ENCODE measurements around the gene AMBP. TPM values are rescaled to one million over a fixed set of nuclear protein-coding genes. Genes with fewer than 3 reads are reported as not detected.

The AMBP gene
- total RNA-seq, 2 experiments from 2014 or later = not detected

DNA sequence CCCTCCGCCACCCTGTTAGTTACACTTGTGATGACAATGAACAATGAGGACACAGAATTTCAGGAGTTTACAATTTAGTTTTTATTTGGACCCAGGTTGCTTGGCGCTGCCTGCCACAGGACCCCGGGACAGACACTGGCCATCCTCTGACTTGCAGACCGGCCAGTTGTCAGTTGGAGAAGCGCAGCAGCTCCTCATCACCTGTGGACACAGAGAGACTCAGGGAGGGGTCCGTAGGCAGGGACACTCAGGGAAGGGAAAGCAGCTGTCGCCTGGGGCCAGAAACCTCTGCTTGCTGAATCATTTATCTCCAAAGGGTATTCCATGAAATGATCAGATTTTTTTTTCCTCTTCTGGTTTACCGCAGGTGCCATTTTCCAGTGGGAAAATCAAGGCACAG is 18.0 kb downstream of the AMBP start:
- Mint-ChIP-seq H3K9me3 (no peaks in the 10 kb centered on the region), H3K27me3 (peaks cover 4% of the 10 kb centered on the region), H3K36me3 (no peaks in the 10 kb centered on the region), H3K4me3 (no peak overlapping the region), H3K27ac (no peak overlapping the region), H3K4me1 (ENCODE audit: low read depth) (no peaks in the 10 kb centered on the region)
- no peak for DNase-seq
- intact Hi-C loops (cut with micrococcal nuclease) = no loop called here
- CTCF ChIA-PET = interaction anchor here (1.8 kb wide), 1 partner anchor 22 kb away, joined by 6 read pairs; no protein-coding TSS in a partner anchor
- POLR2A ChIA-PET = no interaction called here

DNA sequence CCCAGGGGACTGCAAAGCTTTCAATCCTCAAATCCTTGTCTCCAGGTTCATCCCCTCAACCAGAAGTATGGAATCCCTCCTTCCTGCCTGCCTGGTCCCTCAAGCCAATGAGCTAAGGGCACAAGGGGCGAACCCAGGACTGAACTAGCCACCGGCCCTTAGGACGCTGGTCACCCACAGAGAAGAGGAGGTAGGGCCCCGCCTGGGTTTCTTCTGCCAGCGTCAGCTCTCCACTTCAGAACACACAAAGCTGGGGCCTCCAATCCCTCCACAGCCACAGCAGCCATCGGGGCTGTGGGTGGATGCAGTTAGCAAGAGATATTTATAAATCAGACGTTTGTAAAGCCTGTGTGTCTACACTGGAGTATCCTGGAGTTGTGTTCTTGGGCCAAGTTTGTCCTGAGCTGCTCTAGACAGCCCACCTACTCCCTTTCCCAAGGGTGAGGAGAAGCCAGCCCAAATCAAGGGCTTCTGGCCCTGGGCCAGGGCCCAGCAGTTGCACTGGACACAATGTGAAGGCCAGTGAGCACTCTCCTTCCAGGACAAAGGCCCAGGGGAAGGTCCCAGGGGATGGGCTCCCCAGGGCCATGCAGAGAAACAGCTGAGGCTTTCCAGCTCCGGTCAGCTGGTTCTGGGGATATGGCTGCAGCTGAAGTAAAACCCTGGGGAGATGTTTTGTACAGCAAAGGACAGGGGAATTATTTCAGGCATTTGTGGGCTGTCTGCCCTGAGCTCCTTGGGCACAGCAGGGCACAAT is 18.9 kb downstream of the AMBP start:
- no peak overlapping the region for H3K4me3 Mint-ChIP-seq

DNA sequence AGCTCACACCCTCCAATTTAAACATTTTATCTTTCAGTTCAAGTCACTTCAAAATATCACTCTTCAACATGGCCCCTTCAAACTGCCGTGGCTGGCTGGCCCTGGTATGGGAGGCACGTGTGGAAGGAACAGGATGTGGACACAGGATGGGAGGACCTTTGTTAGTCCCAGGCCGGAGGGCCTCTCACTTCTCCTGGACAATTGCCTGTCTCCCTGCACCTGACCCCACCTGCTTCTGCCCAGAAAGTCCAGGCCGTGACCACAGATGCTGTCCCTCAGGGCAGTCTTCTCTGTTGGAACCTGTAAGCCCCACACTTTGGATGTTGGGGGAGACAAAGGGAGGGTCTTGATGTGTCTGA is 19.4 kb downstream of the AMBP start:
- no peak overlapping the region for H3K27ac Mint-ChIP-seq
- H3K4me3 Mint-ChIP-seq = no peak overlapping the region
- DNase-seq = no peak
- no peaks in the 10 kb centered on the region for H3K9me3 Mint-ChIP-seq
- ChIA-PET CTCF (interaction anchor here (1.6 kb wide), 1 partner anchor 24 kb away, joined by 5 read pairs; no protein-coding TSS in a partner anchor), POLR2A (no interaction called here)
- no peaks in the 10 kb centered on the region for H3K36me3 Mint-ChIP-seq
- no peaks in the 10 kb centered on the region for H3K4me1 Mint-ChIP-seq (ENCODE audit: low read depth)
- peaks cover 4% of the 10 kb centered on the region for H3K27me3 Mint-ChIP-seq
- intact Hi-C loops (cut with micrococcal nuclease) = no loop called here

More for the DNA sequence above, 18.9 kb downstream of the AMBP start:
- DNase-seq = no peak
- Mint-ChIP-seq H3K27ac (no peak overlapping the region), H3K27me3 (peaks cover 4% of the 10 kb centered on the region), H3K4me1 (ENCODE audit: low read depth) (no peaks in the 10 kb centered on the region), H3K36me3 (no peaks in the 10 kb centered on the region), H3K9me3 (no peaks in the 10 kb centered on the region)
- ChIA-PET CTCF (interaction anchor here (1.8 kb wide), 1 partner anchor 23 kb away, joined by 6 read pairs; no protein-coding TSS in a partner anchor), POLR2A (no interaction called here)
- intact Hi-C loops (cut with micrococcal nuclease) = no loop called here

DNA sequence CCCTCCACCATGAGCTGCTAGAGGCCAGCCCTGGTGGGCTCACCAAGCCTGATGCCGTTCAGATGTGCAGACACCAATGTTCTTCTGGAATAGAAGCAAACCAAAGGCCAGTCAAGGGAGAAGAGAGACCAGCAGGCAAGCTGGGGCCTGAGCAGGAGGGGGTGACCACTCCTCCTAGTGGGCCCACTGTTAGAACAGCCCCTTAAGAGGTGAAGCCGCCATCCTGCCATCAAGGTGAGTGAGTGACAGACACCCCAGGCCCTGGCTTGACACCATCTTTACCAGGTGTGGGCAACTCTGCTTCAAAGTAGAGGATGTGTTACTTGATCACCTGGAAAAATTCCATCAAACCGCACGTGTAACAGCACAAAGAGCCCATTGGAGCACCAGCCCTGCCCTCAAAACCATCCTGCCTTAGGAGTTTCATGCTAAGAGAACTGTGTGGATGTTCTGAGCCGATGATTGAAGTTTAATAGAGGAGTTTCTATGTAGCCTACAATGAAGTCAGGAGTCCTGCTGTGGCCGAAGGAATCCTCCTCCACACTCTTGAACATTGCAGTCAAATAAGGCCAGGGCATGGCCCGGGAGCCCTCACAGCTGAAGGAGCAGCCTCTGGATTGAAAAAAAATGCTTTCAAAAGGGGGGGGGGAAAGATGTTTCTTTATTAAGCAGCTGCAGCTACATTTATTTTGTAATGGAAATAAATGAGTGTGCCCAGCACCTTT is 20.8 kb downstream of the AMBP start:
- H3K27ac Mint-ChIP-seq = no peak overlapping the region
- no peak for DNase-seq
- H3K9me3 Mint-ChIP-seq = no peaks in the 10 kb centered on the region
- no peak overlapping the region for H3K4me3 Mint-ChIP-seq
- CTCF ChIA-PET = interaction anchor here (0.6 to 1.6 kb wide), 3 partner anchors 8 to 25 kb away, joined by 3 to 5 read pairs (median 5); no protein-coding TSS in a partner anchor
- peaks cover 3% of the 10 kb centered on the region for H3K27me3 Mint-ChIP-seq
- no peaks in the 10 kb centered on the region for H3K36me3 Mint-ChIP-seq
- H3K4me1 Mint-ChIP-seq (ENCODE audit: low read depth) = no peaks in the 10 kb centered on the region
- POLR2A ChIA-PET = no interaction called here
- intact Hi-C loops (cut with micrococcal nuclease) = no loop called here

DNA sequence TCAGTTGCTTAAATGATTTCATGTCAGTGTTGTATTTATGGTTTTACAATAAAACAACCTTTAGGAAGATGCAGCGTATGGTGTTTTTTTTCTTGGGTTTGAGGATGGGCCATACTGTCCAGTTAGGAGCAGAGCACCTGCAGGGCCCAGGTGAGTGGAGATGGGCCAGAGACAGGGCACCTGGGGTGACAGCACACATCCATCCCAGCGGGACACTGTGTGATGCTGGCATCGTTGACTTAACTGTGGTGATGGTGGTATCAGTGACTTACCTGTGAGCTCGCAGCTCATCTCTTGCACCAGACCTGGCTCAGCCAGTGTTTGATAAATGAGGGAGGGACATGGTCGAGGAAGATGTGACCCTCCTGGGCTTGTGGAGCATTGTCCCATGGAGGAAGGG is 21.6 kb downstream of the AMBP start:
- CTCF ChIA-PET = no interaction called here
- no peaks in the 10 kb centered on the region for H3K9me3 Mint-ChIP-seq
- POLR2A ChIA-PET = no interaction called here
- no peaks in the 10 kb centered on the region for H3K36me3 Mint-ChIP-seq
- H3K4me3 Mint-ChIP-seq = no peak overlapping the region
- intact Hi-C loops (cut with micrococcal nuclease) = no loop called here
- H3K27me3 Mint-ChIP-seq = no peaks in the 10 kb centered on the region
- no peak for DNase-seq
- no peak overlapping the region for H3K27ac Mint-ChIP-seq
- no peaks in the 10 kb centered on the region for H3K4me1 Mint-ChIP-seq (ENCODE audit: low read depth)

DNA sequence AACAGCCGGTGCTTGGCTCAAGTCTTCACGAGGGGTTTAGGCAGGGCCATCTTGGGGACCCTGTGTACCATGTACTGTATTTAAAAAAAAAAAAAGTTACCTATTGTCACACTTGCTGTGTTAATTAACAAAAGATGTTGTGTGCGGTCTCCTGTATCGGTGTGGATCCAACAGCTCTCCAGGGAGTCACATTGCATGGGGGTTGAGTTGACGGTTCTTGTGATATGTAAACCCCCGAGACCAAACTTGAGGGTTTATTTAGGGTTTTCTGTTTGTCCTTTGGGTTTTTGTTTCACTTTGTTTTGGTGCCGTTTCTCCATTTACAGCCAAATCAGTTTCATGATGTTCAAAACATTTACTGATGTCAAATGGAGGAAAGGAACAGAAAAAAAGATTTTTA is 22.2 kb downstream of the AMBP start:
- Mint-ChIP-seq H3K36me3 (no peaks in the 10 kb centered on the region), H3K27ac (no peak overlapping the region), H3K4me3 (no peak overlapping the region), H3K9me3 (no peaks in the 10 kb centered on the region), H3K4me1 (ENCODE audit: low read depth) (no peaks in the 10 kb centered on the region), H3K27me3 (no peaks in the 10 kb centered on the region)
- ChIA-PET POLR2A (no interaction called here), CTCF (no interaction called here)
- intact Hi-C loops (cut with micrococcal nuclease) = no loop called here
- DNase-seq = no peak

DNA sequence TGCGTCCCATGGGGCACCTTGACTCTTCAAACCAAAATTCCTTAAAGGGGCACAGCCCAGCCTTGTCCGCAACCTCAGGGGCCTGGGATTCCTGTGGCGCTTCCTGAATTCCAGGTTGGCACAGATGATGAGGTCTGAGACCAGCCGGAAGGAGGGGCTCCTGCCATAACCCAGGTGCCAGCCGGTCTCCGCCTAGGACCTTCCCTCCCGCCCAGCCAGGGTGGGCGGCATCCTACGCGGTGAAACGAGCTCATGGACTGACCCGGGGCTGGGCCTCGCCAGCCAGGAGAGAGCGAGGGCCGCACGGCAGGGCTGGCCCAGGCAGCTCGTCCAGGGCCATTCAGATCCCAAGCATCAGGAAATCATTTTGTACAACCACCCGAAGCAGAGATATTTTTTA is 23.0 kb downstream of the AMBP start:
- H3K4me1 Mint-ChIP-seq (ENCODE audit: low read depth) = no peaks in the 10 kb centered on the region
- H3K36me3 Mint-ChIP-seq = no peaks in the 10 kb centered on the region
- no peak for DNase-seq
- H3K9me3 Mint-ChIP-seq = no peaks in the 10 kb centered on the region
- H3K4me3 Mint-ChIP-seq = no peak overlapping the region
- intact Hi-C loops (cut with micrococcal nuclease) = no loop called here
- H3K27me3 Mint-ChIP-seq = no peaks in the 10 kb centered on the region
- ChIA-PET POLR2A (no interaction called here), CTCF (interaction anchor here (0.9 kb wide), 1 partner anchor 27 kb away, joined by 4 read pairs; no protein-coding TSS in a partner anchor)
- H3K27ac Mint-ChIP-seq = no peak overlapping the region

DNA sequence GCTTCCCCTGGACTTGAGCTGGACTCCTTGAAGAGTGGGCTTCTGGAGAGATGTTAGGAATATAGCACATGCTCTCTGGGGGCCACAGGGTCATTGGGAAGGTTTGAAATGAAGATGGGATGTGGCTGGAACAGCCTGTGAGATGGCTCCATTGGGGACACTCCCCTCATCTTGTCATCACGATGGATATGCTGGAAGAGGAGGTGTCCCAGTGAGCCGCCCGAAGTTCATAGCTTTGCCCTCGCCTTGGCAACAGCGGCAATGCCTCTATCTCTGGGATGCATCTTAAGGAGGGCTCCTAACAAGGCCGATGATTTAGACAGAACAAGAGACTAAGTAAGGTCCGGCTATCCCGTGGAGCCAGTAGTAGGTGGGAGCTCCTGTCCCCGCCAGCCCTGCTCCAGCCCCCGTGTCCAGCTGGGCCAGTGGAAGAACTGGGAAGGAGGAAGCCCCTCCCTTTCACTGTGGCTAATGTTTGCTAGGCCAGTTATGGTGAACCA is 23.9 kb downstream of the AMBP start:
- Mint-ChIP-seq H3K4me1 (ENCODE audit: low read depth) (no peaks in the 10 kb centered on the region), H3K9me3 (no peaks in the 10 kb centered on the region), H3K27me3 (no peaks in the 10 kb centered on the region), H3K4me3 (no peak overlapping the region), H3K36me3 (no peaks in the 10 kb centered on the region), H3K27ac (no peak overlapping the region)
- ChIA-PET POLR2A (no interaction called here), CTCF (interaction anchor here (0.9 kb wide), 1 partner anchor 28 kb away, joined by 4 read pairs; no protein-coding TSS in a partner anchor)
- intact Hi-C loops (cut with micrococcal nuclease) = no loop called here
- no peak for DNase-seq

DNA sequence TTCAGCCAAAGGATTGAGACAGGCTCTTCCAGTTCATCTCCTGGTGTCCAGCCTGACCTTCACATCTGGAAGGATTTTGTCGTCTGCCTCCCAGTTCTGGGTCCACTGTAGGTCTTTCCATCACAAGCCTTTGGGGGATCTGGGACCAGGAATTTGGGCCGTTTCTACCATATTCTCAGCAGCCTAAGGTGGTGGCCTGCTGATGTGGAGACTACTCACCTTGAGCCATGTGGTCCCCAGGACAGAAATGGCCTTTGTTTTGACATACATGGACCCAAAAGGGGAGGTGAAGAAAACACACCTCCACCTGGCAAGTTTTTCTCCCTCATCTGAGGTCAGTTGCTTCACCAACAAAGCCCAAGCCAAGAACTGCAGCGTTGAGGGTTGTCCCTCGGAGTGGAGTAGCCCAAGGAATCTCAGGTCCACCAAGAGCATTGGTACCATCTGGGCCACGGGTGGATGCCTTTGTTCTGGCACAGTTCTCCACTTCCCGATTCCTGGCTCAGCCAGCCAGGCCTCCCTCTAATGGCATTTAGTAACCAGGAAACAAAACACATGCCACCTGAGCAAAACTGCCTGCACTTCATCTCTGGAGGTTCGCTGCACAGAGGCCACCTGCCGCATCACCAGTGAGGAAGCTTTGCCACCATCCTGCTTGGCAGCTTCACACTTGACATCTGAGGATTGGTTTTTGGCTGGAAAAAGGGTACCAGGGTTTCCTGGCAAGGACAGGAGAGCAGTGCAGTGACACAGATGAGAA is 24.7 kb downstream of the AMBP start:
- Mint-ChIP-seq H3K4me3 (no peak overlapping the region), H3K9me3 (no peaks in the 10 kb centered on the region), H3K27ac (no peak overlapping the region), H3K27me3 (no peaks in the 10 kb centered on the region), H3K4me1 (ENCODE audit: low read depth) (no peaks in the 10 kb centered on the region), H3K36me3 (no peaks in the 10 kb centered on the region)
- no peak for DNase-seq
- ChIA-PET CTCF (no interaction called here), POLR2A (no interaction called here)
- intact Hi-C loops (cut with micrococcal nuclease) = no loop called here

DNA sequence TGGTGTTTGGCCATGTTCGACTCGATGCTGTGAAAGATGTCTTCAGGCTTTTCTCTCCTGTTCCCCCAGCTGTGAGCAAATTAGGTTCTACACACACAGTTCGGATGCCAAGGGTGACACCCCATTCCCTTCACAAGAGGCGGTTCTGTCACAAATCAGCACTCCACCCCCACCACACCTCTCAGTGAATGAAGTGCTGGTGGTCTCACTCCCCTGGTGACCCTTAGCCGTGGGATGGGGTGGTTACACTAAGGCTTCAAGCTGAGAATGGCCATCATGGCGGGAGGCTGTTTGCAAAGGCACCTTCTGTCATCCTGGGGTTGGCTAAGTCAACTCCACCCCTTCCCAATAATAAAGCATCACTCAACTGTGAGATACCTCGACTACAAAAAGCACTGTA is 26.4 kb downstream of the AMBP start:
- no peak overlapping the region for H3K4me3 Mint-ChIP-seq
- H3K9me3 Mint-ChIP-seq = no peaks in the 10 kb centered on the region
- DNase-seq = no peak
- ChIA-PET CTCF (no interaction called here), POLR2A (no interaction called here)
- intact Hi-C loops (cut with micrococcal nuclease) = no loop called here
- peaks cover 1% of the 10 kb centered on the region for H3K27me3 Mint-ChIP-seq
- no peak overlapping the region for H3K27ac Mint-ChIP-seq
- no peaks in the 10 kb centered on the region for H3K36me3 Mint-ChIP-seq
- no peaks in the 10 kb centered on the region for H3K4me1 Mint-ChIP-seq (ENCODE audit: low read depth)

DNA sequence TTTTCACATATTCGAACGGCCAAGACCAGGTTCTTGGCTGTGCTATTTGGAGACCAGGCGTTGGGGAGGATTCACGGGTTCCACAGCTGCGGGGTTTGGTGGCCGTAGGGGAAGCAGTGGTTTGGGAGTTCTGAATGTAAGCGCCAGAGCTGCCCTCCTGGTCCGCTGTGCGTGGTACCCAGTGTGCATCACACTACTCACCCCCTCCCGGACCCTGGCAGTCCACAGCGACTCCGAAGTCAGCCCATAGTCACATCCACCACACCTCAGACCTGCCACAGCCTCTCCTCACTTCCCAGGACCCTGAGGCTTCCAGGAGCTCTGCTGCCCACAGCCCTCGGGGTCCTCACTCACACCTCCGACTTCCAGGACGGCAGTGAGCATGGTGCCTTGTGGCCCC is 26.8 kb downstream of the AMBP start:
- no peaks in the 10 kb centered on the region for H3K4me1 Mint-ChIP-seq (ENCODE audit: low read depth)
- H3K27me3 Mint-ChIP-seq = peaks cover 1% of the 10 kb centered on the region
- intact Hi-C loops (cut with micrococcal nuclease) = no loop called here
- no peaks in the 10 kb centered on the region for H3K9me3 Mint-ChIP-seq
- POLR2A ChIA-PET = no interaction called here
- DNase-seq = no peak
- no peak overlapping the region for H3K4me3 Mint-ChIP-seq
- no peak overlapping the region for H3K27ac Mint-ChIP-seq
- CTCF ChIA-PET = no interaction called here
- H3K36me3 Mint-ChIP-seq = no peaks in the 10 kb centered on the region

DNA sequence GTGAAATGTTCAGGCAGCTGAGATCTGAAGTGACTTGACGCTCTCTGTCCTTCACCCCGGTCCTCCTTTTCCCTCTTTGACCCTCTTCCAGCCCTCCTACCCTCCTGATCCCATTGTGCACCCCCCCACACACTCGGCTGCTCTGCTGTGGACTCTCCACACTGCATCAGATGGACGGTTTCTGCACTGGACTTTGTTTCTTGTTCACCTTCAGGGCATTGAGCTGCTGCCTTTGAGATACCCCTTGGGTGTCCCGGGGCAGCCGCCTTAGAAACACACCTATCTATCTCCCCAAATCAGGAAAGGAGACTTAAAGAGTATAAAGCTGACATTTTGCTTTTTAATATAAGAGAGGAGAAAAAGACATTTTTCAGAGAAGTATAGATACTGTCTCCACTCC is 27.5 kb downstream of the AMBP start:
- Mint-ChIP-seq H3K27me3 (peaks cover 3% of the 10 kb centered on the region), H3K36me3 (no peaks in the 10 kb centered on the region), H3K9me3 (no peaks in the 10 kb centered on the region), H3K4me1 (ENCODE audit: low read depth) (no peaks in the 10 kb centered on the region), H3K27ac (no peak overlapping the region), H3K4me3 (no peak overlapping the region)
- ChIA-PET POLR2A (no interaction called here), CTCF (no interaction called here)
- DNase-seq = no peak
- intact Hi-C loops (cut with micrococcal nuclease) = no loop called here
